ENCODE data around the gene WNT6.

Gene WNT6

DNA sequence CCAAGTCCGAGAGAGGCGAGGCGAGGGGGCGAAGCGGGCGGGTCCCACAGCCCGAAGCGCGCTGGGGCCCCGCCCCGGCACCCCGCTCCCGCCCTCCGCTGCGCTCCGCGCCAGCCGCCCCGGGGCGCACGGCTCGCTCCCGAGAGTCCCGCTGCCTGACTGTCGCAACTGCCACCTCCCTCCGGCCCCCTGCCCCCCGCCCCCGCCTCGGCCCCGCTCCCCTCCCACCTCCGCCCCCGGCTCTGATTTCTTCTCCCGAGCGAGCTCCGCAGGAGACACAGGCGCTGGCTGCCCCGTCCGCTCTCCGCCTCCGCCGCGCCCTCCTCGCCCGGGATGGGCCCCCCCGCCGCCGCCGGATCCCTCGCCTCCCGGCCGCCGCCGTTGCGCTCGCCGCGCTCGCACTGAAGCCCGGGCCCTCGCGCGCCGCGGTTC lies at the start of gene WNT6:
TSS of gene WNT6 (plus strand) at position 250 of the 432 bp plus-strand sequence. CDS start 233 bp downstream, outside the sequence.
- H3K4me3 ChIP-seq (ENCODE audit: low read depth, low read length), result peak within 1 kb of the TSS; percentile 20

DNA sequence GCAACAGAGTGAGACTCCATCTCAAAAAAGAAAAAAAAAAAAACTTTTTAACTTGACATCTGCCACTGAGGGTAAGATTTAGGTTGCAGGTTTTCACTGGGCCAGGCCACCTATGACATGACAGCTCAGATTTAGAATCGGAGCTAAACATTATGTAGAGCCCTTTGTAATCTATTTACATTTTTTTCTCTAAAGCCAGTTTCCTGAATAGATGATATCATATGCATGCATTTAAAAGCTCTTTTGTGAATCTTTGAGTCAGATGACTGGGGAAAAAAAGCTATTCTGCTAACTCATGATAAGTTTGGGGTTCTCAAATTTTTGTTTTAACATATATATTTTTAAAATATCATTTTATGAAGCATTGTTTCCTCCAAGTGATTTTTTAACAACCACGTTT lies 49.3 kb upstream of the WNT6 start:
- no peak overlapping the region for H3K4me3 ChIP-seq (ENCODE audit: low read depth, low read length)

DNA sequence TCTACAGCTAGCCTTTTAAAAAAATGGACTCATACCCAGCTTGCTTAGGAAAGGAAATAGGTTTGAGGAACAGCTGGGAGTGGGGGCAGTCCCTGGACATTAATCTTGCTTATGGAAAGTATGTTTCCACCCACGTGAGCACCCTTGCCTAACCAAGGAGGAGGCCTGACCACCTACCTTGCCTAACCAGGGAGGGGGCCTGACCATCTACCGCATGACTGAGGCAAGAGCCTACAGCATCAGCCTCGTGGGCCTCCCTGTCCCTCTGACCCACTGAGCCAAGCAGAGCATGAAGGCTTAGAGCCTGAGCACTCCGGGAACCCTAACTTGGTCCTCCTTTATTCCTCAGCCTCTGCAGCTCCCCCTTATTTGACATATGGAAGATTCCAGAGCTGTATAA lies 48.2 kb upstream of the WNT6 start:
- H3K4me3 ChIP-seq (ENCODE audit: low read depth, low read length), result no peak overlapping the region

DNA sequence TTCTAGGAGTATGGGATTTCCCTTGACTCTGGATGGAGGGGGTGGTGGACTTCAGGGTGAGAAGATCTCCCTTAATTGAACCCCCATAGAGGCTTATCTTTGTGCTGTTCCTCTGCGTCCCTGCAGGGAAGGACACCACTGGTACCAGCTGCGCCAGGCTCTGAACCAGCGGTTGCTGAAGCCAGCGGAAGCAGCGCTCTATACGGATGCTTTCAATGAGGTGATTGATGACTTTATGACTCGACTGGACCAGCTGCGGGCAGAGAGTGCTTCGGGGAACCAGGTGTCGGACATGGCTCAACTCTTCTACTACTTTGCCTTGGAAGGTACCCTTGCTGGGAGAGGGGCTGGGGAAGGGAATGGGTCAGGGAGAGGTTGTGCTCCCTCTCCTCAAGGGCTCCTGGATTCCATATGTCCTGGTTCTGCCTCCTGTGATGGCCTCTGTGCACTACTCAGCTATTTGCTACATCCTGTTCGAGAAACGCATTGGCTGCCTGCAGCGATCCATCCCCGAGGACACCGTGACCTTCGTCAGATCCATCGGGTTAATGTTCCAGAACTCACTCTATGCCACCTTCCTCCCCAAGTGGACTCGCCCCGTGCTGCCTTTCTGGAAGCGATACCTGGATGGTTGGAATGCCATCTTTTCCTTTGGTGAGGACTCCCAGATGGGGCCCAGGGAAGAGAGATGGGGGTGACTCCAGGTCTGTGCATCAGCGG lies 47.3 kb upstream of the WNT6 start:
- H3K4me3 ChIP-seq (ENCODE audit: low read depth, low read length), result no peak overlapping the region

DNA sequence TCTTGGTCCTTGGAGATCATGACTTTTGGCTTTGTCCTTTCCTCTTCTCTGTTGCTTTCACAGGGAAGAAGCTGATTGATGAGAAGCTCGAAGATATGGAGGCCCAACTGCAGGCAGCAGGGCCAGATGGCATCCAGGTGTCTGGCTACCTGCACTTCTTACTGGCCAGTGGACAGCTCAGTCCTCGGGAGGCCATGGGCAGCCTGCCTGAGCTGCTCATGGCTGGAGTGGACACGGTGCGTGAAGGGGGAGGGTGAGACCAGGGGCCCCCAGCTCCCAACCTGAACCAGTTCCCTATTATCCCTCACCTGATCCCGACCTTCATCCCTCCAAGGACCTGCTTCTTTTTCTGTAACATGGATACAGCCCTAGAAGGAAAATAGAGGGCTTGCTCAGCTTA lies 46.7 kb upstream of the WNT6 start:
- no peak overlapping the region for H3K4me3 ChIP-seq (ENCODE audit: low read depth, low read length)

DNA sequence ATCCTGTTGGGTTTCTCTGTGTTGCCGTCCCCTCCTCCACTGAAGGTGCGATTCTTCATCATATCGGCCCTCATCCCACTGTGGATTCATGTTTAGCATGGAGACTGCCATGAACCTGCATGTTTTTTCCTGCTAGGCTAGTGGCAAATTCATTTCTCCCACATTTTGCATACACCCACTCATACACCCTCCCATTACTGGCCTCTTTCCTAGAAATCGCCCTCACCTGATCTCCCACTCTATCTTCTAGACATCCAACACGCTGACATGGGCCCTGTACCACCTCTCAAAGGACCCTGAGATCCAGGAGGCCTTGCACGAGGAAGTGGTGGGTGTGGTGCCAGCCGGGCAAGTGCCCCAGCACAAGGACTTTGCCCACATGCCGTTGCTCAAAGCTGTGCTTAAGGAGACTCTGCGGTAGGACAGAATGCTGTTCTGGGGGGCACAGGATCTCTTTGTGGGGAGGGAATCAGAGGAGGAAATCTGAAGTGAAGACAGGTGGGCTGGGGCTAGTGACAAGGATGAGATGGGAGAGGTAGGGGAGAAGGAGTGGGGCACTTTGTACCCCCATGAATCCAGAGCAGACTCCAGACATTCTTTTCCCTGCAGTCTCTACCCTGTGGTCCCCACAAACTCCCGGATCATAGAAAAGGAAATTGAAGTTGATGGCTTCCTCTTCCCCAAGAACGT lies 45.7 kb upstream of the WNT6 start:
- no peak overlapping the region for H3K4me3 ChIP-seq (ENCODE audit: low read depth, low read length)

DNA sequence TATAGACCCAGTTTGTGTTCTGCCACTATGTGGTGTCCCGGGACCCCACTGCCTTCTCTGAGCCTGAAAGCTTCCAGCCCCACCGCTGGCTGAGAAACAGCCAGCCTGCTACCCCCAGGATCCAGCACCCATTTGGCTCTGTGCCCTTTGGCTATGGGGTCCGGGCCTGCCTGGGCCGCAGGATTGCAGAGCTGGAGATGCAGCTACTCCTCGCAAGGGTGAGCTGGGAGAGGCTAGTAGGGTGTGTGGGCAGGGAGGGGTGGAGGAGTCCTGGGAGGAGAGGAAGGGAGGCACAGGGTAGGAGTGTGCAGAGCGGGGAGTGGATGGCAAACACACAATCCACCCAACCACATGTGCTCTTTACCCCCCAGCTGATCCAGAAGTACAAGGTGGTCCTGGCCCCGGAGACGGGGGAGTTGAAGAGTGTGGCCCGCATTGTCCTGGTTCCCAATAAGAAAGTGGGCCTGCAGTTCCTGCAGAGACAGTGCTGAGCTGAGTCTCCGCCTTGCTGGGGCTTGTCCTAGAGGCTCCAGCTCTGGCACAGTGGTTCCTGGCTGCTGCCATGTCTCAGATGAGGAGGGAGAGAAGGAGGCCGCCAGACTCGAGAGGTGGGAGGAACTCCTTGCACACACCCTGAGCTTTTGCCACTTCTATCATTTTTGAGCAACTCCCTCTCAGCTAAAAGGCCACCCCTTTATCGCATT lies 44.9 kb upstream of the WNT6 start:
- H3K4me3 ChIP-seq (ENCODE audit: low read depth, low read length), result no peak overlapping the region

DNA sequence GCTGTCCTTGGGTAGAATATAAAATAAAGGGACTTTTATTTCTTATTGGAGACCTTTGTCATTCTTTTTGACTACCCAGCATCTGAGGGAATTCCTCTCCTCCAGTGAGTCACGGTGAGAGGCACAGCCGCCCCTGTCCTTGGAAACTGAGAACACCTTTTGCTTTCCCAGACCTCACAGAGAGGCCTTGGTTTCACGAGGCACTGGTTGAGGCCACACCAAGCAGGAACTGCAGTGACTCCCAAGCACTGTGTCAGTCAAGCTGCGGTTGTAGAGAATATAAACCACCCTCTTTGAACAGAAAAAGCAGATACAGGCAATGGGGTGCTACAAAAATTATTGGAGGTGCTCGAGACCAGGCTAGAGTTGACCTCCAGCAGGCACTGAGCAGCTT lies 44.4 kb upstream of the WNT6 start:
- no peak overlapping the region for H3K4me3 ChIP-seq (ENCODE audit: low read depth, low read length)

DNA sequence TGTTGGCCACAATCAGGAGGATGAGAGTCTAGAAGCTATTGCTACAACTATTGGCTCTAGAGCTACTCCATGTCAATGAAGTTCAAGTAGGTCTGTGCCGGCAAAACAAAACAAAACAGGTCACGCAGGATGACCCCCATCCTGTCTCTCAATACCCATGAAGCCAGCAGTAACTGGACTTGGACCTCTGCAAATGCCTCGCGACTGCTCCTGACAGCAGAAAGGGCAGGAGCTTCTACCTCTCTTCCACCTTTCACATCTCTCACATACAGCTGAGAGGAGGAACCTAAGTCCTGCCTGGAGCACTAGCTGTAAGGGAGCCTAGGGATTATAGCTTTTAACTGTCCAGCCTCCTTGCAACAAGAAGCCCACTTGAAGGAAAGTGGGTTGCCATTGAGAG lies 44.0 kb upstream of the WNT6 start:
- no peak overlapping the region for H3K4me3 ChIP-seq (ENCODE audit: low read depth, low read length)

DNA sequence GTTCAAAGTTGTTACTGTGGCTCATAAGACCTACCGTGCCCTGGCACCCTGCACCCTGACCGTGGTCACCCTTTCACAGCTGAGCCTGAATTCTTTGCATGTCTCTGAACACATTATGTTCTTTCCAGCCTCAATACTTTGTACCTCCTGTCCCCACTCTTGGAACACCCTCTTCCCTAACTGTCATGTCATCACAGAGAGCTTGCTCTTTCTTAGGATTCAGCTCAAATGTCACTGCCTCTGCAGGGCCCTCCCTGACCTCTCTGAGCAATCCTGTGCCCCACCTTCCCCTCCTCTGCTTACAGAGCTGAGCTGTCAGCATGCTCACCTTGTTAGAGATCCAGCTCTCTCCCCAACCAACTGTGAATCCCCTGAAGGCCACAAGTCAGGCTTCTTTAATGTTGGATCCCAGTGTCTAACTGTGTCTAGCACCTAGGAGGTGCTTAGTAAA lies 43.0 kb upstream of the WNT6 start:
- H3K4me3 ChIP-seq (ENCODE audit: low read depth, low read length), result no peak overlapping the region

DNA sequence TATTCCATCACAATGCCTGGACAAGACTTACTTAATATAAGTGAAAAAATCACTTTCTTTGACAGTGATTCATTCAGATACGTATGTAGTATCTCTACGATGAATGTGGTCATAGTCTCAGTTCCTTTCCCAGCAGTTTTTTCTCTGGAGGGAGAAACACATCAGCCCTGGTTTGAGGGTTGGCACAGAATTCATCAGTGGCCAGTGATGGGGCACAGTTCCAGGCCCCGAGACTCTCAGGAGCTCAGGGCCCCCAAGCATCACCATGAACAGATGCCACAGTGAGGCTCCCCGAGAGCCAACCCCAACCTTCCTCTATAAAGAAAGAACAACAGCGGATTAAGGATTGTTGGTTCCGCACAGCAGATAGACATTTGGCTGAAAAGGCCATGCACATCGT lies 40.5 kb upstream of the WNT6 start:
- H3K4me3 ChIP-seq (ENCODE audit: low read depth, low read length), result no peak overlapping the region

DNA sequence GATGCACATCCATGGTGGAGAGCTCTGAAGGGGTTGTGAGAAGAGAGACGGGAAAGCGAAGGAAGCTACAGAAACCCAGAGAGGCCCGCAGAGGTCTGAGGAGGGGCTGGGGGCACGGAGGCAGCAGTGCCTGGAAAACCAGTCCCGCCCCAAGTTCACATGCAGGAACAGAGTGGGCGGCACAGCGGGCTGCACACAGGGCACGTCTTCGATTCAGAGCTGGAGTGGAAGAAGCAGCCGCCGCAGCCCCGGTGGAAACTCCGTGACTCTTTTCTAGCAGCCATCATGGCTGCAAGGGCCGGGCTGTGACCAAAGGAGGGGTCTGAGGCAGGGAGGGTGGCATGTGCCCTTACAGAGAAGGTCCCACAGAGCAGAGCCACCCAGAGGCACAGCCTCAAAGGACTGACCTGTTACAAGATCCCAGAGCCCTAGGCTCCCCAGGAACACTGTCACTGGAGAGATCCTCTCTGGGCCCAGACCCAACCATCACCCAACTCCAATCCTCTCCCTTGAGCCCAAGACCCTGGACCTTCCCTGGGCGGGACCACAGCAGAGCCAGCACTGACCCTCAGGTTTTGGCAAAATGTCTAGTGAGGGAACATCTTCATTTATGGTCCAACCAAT lies 38.7 kb upstream of the WNT6 start:
- H3K4me3 ChIP-seq (ENCODE audit: low read depth, low read length), result no peak overlapping the region

DNA sequence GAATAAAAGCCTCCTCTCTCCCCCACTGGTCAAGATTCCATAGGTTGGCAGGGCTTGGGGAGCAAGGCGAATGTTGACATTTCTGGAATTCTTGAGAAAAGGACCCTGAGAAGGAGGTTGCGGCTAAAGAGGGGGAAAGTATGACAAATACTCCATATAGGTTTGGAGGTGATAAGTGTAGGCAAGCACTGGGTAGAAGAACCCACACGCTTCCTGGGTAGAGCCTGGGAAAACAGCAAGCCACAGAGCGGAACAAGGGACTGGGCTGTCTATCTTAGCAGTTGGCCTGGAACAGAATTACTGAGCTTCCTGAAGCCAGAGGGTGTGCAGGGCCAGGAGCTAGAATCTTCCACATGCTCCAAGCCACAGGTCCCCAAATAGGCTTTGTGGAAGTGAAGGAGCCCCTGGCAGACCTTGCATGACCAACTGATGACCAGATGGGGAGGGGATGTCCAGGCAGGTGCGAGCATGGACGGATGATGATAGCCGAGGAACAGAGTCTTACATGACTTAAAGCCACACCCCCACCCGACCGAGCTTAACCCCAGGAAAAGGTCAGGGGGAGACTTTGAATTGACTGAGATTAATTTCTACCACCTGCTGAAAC lies 37.9 kb upstream of the WNT6 start:
- H3K4me3 ChIP-seq (ENCODE audit: low read depth, low read length), result no peak overlapping the region

DNA sequence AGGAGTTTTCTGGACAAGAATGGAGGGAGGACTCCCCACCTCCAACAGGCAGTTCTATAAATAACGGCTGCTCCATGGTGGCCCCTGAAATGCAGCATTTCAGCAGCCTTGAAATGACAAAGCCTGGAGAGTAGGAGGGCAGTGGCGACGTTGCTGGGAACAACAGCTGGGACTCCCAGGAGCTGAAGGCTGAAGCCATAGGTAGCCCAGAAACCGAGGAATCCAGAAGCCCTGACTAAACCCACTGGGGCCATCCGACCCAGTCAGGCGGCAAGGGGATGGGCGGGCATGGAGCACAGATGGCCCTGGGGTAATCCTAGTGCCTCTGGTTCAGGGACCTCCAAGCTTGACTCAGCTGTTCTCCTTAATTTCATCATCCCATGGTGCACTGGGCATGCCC lies 37.0 kb upstream of the WNT6 start:
- H3K4me3 ChIP-seq (ENCODE audit: low read depth, low read length), result no peak overlapping the region

DNA sequence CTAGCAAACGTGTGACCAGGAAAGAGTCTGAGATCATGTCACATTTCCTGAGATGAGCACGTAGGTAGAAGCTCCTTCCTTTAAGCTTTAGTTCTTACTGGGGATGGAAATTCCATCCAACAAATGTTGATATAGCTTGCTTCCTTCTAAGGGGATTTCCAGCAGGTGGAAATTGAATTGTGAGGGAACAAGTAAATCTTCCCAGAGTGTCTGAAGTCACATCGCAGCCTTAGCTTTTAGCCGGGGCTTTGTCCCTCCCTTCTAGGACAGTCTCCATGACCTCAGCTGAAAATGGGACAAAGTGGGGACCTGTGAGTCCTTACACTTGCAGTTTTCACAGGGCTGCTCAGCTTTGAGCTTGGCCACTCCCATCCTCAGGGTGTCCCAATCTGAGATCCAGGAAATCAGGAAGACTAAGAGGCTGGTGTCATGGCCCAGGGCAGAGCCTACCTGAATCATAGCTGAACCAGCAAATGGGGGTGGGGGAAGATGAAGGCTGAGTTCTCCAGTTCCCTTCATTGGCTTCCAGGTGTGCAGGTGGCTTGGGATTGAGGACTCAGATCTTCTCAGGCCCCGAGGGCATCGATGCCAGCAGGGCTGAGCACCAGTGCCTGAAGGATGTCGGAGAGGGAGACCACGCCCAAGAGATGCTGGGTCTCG lies 36.3 kb upstream of the WNT6 start:
- no peak overlapping the region for H3K4me3 ChIP-seq (ENCODE audit: low read depth, low read length)

DNA sequence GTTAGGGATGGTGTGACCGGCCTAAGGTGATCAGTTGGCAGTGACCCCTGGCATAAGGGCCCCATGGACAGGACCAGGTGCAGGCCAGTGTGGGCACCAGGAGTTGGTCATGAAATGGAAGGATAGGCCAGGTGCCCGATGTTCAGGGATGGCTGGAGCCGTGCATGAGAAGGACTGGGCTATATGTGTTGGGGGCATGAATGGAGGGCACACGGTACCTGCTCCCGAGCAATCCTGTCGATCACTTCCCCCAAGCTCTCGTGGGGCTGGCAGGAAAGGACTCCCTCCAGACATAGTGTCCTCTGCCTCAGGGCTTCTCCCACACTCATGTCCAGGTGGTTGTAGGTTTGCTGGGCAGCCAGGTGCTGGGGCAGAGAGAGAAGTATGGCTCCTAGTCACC lies 35.6 kb upstream of the WNT6 start:
- H3K4me3 ChIP-seq (ENCODE audit: low read depth, low read length), result no peak overlapping the region

DNA sequence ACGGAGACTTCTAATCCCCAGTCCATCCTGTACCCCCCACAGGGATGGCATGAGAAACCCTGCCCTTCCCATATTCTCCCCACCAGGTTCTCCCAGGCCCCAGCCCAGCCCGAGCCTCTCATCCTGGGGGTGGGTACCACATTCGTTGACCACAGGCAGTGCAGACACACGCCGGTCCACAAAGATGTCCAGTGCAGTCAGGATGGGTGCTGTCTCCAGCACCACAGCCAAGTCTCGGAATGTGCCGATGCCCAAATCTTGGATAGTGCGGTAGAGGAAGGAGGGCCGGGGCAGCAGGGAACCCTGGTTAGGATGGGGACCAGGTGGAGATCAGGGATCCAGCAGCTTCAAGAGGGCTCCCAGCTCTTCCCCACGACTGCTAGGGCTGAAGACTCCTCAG lies 32.8 kb upstream of the WNT6 start:
- no peak overlapping the region for H3K4me3 ChIP-seq (ENCODE audit: low read depth, low read length)

DNA sequence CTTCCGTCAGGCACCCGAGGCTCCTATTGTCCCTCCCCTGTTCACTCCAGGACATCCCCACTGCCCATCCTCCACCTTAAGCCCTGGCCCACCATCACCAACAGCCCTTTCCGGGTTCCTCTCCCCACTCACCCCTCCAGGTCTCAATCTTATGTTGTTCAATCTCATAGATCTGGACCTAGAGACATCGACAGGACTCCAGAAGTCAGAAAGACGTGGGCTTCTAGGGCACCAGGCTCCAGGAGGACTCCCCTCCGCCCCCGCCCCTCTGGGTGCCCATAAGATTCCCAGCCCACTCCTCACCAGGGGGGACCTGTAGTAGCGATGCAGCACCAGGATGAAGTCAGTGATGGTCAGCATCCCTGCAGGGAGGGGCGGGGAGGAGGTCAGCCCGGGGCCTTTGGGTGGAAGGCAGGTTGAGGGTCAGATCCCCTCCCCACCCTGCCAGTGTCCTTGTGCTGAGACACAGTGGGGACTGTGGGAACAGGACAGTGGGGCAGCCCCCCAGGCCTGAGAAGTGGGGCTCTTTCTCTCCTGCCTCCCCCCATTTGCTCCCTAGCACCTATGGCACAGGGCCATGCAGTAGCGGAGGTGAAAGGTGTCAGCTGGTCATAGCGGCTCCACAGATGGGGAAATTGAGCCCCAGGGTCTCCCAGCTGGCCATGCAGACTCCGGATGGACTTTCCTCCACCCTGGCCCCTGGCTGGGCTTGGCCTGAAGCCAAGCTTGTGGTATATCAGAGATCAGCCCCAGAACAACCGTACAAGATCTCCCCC lies 31.7 kb upstream of the WNT6 start:
- H3K4me3 ChIP-seq (ENCODE audit: low read depth, low read length), result no peak overlapping the region

DNA sequence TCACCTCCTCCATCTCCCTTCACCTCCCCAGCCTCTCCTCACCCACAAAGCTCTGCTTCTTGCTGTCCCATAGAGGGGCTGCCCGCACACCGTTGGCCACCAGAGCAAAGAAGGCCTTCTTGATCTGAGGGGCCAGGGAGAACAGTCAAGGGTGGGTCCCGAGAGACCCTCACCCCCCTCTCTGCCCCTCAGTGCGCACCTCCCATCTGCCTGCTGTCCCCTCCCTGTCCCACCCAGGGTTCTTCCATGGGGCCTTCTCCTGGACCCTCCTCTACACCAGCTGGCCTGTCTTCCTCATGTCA lies 31.2 kb upstream of the WNT6 start:
- no peak overlapping the region for H3K4me3 ChIP-seq (ENCODE audit: low read depth, low read length)

DNA sequence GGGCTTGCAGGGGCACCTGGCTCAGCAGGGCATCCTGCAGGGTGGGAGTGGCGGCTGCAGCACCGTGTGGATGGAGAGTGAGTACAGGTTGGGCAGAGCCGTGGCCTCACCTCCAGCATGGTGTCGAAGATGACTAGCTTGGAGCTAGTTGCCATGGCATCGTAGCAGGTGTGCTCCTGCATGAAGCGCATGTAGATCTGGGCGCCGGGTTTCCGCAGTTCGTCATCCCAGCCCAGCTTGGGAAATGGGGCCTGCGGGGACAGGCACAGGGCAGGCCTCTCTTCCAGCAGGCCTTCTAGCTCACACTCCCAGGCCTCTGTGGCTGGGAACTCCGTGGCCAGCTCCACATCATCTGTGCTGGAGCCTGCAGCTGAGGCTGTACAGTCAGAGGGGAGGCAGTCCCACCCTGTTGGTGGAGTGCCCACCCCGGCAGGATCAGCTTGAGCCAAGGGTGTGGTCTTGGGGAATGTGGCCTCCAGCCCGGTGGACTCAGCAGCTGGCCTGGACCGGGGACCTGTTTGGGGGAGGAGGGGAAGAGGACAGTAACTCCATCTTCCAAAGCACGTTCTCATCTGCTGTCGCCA lies 29.6 kb upstream of the WNT6 start:
- H3K4me3 ChIP-seq (ENCODE audit: low read depth, low read length), result no peak overlapping the region

Measured in iPS-11a (cell line).